Amygdala (tissue), 56 donors: Measurements from ENCODE around the gene JAZF1.
A peak's percentile ranks its signal among the peaks of the same experiment; 100 is the strongest.

Experiments
- DNase-seq, 56 donors: peaks; one replicate each; lab custom pipeline; 2025; lab: John Stamatoyannopoulos, UW

JAZF1 gene

GRCh38 chr7:28142650-28143049 is 37.9 kb downstream of the JAZF1 start:
- peak in 41 of 56 donors; percentile 4 to 84 (median 28) for DNase-seq

- no peak for DNase-seq
Observed at GRCh38 chr7:28140979-28141378, 39.6 kb downstream of the JAZF1 start.

- DNase-seq = no peak
Observed at GRCh38 chr7:28138837-28139236, 41.8 kb downstream of the JAZF1 start.

DNA sequence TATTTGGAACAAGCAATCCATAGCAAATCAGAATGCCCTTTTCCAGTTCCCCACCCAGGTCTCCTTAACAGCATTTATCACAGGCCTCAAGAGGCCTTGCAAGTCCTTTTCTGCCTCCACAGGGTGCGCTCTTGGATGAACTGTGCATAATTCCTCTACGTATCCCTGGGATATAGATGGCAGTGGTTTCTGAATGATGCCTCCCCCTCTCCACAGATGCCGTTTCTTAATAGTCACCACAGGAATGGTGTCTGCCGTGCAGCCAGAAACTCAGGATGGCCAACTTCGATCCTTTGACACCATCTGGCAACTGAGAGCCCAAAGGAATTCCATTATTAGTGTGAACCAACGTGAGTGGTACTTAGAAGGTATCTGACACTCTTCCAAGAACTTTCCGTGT is 43.1 kb downstream of the JAZF1 start:
- no peak for DNase-seq

- no peak for DNase-seq
Observed at GRCh38 chr7:28136885-28137284, 43.7 kb downstream of the JAZF1 start.

DNA sequence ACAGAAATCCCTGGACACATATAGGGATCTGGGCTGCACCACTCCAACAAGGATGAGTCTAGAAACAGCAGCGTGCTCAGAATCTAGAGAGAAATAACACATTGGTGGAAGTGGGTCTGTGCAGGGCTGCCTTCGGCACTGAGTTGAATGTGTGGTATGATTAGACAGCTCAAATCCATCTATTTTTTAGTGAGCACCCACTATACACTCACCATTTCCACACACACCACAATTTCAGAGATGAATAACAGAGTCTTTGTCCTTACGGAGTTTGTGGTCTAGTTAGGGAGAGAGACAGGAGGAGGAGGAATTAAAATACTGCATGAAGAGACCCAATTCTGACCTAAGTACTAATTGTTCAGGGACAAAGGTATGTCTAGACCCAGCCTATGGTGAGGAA is 44.2 kb downstream of the JAZF1 start:
- DNase-seq = no peak

DNA sequence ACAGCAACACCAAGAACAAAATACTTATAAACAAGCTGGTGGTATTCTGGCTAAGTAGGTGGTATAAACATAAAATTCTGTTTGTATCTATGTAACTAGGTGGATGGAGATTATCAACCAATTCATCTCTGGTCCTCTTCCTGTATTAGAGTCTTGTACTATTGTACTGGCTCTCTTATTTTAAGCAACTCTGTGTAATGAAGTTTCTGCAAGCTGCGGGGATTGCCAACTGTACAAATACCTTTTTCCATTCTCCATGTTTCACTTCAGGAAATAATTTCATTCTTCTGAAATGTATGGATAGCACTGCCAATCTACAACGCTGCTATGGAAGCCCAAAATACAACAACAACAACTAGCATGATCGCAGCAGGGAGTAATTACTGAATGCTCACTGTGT is 44.8 kb downstream of the JAZF1 start:
- DNase-seq = no peak

- no peak for DNase-seq
Observed at GRCh38 chr7:28135315-28135714, 45.3 kb downstream of the JAZF1 start.

GRCh38 chr7:28133872-28134271 is 46.7 kb downstream of the JAZF1 start:
- DNase-seq = no peak

DNA sequence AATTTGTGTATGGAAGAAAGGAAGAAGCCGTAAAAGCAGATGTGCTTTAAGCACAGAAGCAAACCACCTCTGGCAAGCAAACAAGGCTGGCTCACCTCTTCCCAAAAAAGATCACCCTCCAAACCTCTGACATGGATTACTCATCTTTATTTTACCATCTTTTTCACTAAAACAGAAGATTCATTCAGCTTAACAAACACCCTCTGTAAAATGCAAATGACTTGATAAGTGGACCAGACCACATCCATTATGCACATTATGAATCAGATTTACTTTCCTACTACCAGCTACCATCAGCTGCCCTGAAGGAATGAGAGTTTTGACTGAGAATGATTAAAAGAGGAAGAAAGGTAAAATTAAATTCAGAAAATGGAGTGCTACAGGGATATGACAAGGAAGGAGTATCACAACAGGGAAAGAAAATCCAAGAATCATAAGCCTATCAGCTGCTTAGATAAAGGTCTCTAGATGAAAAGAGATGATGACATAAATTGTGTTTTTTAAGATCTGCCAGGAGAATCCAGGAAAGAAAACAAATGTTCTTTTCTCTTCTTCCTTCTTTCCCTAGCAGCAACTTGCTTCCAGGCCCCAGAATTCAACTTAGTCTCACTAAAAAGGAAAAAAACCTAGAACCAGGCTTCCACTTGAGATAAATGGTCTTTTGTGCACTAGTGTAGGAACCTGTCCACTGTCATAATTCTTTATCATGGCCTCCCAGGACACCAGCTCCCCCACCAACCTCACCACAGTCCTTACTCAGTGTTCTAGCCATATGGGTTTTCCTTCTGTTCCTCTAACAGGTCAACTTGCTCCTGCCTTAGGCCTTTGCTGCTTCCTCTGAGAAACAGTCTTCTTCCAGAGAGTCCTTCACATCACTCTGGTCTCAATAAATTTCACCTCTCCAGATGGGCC is 47.4 kb downstream of the JAZF1 start:
- DNase-seq = no peak

DNA sequence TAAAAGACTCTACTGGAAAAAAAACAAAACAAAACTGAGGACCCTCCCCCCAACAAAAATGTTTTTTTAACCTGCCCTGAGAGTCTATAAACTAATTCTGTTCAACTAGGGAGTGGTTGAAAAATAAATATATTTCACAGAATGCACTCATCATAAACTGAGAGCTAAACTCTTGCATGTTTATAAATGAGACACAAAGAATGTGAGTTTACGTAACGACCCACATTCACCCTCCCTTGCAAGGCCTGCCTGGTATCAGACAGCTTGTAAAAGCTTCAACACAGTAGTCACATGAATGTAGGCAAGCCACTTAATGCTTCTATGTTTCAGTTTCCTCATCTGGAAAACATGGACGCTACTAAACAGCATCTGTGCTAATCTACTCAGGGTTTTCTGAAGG is 50.3 kb downstream of the JAZF1 start:
- DNase-seq = no peak

DNA sequence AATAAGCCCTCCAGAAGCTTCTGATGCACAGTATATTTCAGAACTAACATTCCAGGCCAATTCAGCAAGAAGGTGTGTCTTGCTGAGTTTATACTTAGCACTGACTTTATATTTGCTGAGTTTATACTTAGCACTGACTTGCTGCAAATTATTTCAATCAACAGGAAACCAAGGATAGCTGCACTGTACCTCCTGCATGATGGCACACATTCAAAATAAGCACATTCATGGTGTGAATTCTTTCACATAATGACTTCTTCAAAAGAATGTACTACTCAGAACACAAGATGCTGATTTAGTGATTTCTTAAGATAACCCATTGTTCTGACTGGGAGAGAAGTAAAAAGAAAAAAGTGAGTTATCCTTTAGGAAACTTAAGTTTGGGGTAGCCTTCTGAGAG is 52.0 kb downstream of the JAZF1 start:
- no peak for DNase-seq

DNA sequence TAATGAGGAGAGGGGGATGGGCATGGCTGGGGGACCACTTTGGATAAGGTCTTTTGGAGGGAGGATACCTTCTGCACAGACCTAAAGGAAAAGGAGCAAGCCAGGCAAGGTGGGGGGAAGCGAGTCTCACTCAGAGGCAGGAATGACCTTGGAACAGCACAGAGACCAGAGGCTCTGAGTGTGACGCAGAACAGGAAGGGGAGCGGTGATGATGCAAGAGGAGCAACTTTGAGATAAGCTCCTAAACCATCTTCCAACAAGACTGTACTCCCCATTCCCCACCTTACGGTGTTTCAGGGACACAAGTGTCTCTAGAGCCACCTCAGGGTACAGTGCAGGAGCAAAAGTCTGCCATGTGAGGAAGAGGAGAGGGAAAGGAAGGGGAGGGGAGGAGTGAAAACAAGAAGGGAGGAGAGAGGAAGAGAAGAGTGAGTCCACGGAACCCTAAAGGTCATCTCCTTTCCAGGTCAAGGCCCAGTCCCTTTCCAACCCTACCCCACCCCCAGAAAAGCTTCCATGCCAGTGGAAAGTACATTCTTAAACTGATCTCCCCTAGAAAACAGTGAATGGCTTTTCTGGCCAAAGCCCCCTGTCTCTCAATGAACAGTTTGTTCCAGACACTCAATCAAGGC is 54.1 kb downstream of the JAZF1 start:
- no peak for DNase-seq

- DNase-seq = no peak
Observed at GRCh38 chr7:28125431-28126409, 54.9 kb downstream of the JAZF1 start.

DNA sequence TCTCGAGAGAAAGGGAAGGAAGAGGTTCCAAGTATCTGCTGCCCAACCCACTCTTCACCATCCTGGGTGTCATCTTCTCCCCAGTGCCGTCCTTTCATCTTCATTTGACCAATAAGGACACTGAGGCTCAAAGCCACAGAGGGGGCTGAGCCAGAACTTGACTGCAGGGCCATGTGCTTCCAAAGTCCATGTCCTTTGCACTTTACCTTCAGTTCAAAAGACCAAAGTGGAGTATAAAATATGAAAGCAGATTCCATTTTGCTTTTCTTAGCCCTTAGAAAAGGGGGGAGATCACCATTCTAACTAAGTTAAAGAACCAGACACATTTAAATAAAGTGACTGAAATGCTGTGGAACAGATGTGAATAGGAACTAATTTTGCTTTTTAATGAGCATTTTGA is 56.2 kb downstream of the JAZF1 start:
- no peak for DNase-seq

- no peak for DNase-seq
Observed at GRCh38 chr7:28123752-28124151, 56.8 kb downstream of the JAZF1 start.

DNA sequence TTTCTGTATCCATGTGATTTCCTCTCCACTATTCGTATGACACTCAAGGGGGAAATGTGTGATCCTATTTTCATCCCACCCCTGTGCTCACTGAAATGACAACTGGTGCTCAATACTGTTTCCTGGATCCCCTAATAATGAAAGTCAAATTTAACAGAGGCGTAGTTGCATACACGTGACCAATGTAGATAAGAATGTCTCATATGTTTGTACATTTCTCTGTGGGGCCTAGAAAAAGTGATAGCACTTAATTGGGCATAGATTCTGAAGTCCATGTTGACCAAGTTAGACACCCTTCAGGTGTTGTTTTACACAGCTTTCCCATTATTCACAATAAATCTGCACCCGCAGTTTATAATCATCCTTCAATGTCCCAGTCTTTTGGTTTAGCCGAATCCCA is 59.1 kb downstream of the JAZF1 start:
- DNase-seq = no peak

DNA sequence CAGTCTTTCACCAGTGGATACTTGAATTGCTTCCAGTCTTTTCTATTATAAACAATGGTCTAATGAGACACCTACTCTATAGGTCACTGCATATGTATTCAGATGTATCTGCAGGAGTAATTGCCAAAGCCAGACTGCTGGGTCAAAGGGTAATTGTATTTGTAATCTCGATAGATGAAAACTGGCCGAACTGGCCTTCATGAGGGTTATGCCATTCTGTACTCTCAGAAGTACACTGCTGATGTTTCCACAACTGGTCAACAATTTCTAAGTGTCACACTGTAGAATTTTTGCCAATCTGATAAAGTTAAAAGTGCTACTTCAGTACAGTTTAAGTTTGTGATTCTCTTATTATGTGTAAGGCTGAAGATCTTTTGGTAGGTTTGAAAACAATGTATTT is 64.6 kb downstream of the JAZF1 start:
- DNase-seq = no peak

GRCh38 chr7:28115261-28115660 is 65.3 kb downstream of the JAZF1 start:
- DNase-seq = no peak

- DNase-seq = no peak
Observed at GRCh38 chr7:28114056-28114455, 66.5 kb downstream of the JAZF1 start.
